GM18505 (cell line): ENCODE results near the gene ST7.
"Not testable (repeated sequence)": the region's sequence is repeated elsewhere in the genome, so short reads cannot be mapped to it uniquely, and the experiment has no call there.

ENCODE experiments used
- ATAC-seq: cut with Tn5 transposase; IDR thresholded peaks from one replicate; pipeline ENCODE4 v1.9.1; 2021; ENCODE audit not compliant: unreplicated experiment
- POLR2A ChIP-seq: IDR thresholded peaks from 4 replicates; pipeline ENCODE4 v1.6.1; 2011; ENCODE audit warnings: borderline replicate concordance; ENCODE audit not compliant: insufficient read depth, insufficient read length; ENCODE audit errors: extremely low read depth

The ST7 gene

GRCh38 chr7:117025891-117026290, 72.6 kb downstream of the ST7 start:
- no peak for TF ChIP-seq POLR2A
- ATAC-seq, result no peak

GRCh38 chr7:117030346-117030745, 77.0 kb downstream of the ST7 start:
- not testable (repeated sequence) for ATAC-seq

- not testable (repeated sequence) for ATAC-seq
Observed at GRCh38 chr7:117030793-117031192, 77.5 kb downstream of the ST7 start.

DNA sequence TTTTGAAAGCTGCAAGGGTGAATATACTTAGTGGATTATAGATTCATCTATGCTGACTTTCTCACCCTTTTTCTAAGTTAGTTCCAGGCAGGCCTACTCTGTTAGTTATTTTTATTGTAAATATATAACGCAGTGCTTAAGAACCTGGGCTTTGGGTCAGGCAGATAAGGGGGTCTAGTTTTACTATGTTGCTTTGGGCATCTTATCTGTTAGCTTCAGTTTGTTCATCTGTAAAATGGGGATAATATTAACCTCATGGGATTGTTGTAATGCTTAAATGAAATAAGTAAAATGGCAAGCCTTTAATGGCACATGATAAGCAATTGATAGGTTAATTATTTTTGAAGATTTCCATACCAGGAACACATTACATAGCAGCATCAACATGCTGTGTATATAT, 79.5 kb downstream of the ST7 start:
- no peak for TF ChIP-seq POLR2A
- ATAC-seq, result no peak

DNA sequence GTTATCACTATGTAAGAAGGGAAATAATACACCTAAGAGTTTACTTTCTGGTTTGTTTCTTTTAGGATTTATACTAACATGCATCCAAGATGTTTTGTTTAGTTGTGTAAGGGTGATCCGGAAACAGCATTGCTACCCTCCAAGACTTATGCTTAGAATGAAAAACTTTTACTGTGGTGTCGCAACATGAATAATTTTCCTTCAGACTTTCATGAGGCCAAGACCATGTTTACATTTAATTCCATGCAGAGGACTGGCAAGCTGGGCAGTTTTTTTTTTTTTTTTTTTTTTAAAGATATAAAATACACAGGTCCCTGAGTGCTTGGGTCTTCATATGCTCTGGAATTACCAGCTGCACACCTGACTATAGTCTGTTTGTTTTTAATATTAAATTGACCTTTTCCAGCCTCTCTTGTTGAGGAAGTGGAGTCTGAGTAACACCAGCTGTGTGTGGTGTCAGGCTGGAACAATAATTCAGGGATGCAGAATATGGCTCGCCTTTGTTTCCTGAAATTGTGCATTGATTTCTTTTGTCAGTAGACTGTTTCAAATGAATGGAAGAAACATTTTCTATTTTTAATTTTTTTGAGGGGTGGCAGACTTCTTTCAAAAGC, 81.7 kb downstream of the ST7 start:
- TF ChIP-seq POLR2A, result no peak
- ATAC-seq, result no peak

GRCh38 chr7:117035465-117035862, 82.2 kb downstream of the ST7 start:
- no peak for ATAC-seq
- TF ChIP-seq POLR2A, result no peak

DNA sequence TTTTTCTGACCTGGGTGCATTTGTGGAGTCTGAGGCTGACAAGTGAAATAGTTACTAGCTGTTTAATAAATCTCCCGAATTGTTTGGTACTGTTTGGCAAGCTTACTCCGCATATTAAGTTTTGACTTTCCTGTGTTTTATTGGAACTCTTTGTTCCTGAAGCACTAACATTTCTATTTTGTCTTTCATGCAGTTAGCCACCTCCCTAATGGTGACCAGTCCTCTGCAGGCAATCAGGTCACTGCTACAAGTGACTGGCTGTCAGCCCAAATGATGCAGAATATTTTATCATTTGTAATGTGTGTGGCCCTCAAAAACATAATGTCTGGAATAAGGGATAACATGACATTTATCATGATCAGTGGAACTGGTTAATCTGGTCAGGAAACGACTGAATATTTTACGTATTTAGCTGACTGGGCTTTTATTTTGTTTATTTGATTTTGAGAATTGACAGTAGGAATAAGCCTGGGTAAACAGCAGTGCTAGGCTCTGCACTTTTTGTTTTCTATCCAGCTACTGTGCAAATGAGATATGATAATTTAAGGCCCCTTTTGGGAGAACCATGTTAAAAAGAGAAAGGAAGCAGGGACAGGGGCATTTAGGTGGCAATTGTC, 82.9 kb downstream of the ST7 start:
- no peak for ATAC-seq
- no peak for TF ChIP-seq POLR2A

- no peak for TF ChIP-seq POLR2A
- ATAC-seq, result no peak
Observed at GRCh38 chr7:117036836-117037235, 83.5 kb downstream of the ST7 start.

- ATAC-seq, result no peak
- no peak for TF ChIP-seq POLR2A
Observed at GRCh38 chr7:117038408-117038807, 85.1 kb downstream of the ST7 start.

GRCh38 chr7:117041007-117041406, 87.7 kb downstream of the ST7 start:
- peak; percentile 68 for ATAC-seq
- TF ChIP-seq POLR2A, result no peak

DNA sequence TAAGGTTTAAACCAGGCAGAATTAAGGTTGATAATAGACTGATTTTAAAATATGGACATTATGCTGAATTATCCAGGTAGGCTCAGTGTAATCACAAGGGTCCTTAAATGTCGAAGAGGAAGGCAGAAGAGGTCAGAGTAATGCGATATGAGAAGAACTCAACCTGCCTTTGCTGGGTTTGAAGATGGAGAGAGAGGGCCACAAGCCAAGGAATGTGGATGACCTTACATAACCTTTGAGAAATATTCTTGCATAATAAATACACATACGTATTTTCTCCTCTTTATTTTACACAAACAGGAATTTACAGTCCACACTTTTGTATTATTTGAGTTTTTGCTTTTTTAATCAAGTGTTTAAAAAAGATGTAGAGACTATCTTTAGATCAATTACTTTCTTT, 88.5 kb downstream of the ST7 start:
- TF ChIP-seq POLR2A, result no peak
- no peak for ATAC-seq

DNA sequence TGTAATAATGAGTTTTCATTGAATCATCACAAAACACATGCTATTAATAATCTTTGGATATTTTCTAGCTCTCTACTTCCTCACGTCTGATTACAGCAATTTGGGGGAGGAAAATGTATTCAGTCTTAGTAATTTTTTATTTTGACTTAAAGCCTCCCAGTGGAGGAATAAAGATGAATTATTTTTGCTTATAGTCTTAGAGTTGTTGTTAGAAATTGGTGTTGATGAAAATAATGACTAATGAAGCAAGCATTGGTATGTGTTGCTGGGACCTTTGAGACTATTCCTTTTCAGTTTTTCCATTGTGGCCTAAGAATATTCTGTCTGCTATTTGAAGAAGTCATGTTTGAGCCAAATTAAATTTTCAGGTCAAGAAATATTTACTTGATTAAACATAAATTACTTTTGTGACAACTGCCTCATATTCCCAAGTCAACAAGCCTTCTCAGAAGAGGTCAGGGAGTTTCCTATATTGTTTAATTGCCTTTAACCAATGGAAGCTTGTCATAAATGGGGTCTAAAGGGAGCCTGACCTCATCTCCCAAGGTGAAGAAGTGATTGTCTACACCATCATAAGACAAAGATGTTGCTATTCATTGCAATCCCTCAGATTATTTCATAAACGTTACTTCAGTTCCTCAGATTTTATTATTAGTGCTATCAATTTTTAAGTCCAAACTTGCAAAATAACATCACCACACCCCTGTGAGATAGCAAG, 90.0 kb downstream of the ST7 start:
- no peak for TF ChIP-seq POLR2A
- ATAC-seq, result no peak

GRCh38 chr7:117044664-117045063, 91.4 kb downstream of the ST7 start:
- no peak for TF ChIP-seq POLR2A
- ATAC-seq, result no peak

DNA sequence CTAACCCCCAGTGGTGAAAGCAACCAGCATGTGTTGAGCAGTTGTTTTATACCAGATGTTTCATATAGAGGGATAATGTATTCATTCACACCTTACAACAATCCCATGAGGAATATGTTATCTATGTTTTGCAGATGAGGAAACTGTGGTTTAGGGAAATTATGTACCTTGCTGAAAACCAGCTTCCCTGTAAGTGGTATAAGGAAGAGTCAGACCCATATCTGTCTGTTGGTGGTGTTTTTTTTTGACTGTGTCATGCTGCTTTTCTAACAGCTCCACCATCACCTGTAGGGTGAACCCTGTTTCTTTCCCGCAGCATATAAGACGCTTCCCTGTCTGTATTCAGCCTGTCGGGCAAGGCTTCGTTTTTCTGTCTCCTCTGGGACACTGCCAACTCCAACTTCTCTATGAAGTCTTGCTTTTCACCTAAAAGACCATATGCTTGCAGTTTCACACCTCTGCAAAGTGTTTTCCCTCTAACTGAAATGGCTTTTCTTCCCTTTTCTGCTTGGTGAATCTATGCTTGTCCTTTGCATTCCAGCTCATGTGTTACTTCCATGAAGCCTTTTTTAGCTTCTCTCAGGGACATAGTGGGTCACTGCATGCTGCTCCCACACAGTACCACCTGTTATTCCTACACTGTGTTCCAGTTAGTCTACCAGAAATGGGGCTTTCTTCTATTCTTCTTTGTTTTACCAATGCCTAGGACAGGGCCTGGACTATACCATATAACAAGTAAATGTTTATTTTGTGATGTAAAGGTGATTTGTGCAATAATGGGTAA, 92.8 kb downstream of the ST7 start:
- no peak for ATAC-seq
- no peak for TF ChIP-seq POLR2A
